ENCODE data around the gene IFT20. TPM values are rescaled to one million over a fixed set of nuclear protein-coding genes. Genes with fewer than 3 reads are reported as not detected.

The IFT20 gene
- total RNA-seq, 1 donor from 2014 or later: 33.3 TPM

- DNase-seq (no peak), ATAC-seq (no peak)
- intact Hi-C loops (cut with DNase I): no loop called here
- Histone ChIP-seq H3K4me3 (peak overlapping the region; percentile 99), H3K36me3 (peaks cover 67% of the 10 kb centered on the region), H3K27ac (peak overlapping the region; percentile 93), H3K4me1 (peaks cover 22% of the 10 kb centered on the region), H3K27me3 (no peaks in the 10 kb centered on the region), H3K9me3 (no peaks in the 10 kb centered on the region)
- no peak for TF ChIP-seq CTCF (IDR thresholded peaks at IDR 0.05)
Observed at GRCh38 chr17:28357901-28358197, 22.6 kb upstream of the IFT20 start.

GRCh38 chr17:28357061-28357900 lies 22.0 kb upstream of the IFT20 start, which contains the start of gene POLDIP2:
Gene POLDIP2, minus strand, starts transcription at chr17:28357527. Its CDS starts 79 bp downstream, at chr17:28357448.
- peak; percentile 8 for TF ChIP-seq CTCF (IDR thresholded peaks at IDR 0.05)
- intact Hi-C loops (cut with DNase I): no loop called here
- ATAC-seq (peak; percentile 99), DNase-seq (peak; percentile 97)
- Histone ChIP-seq H3K4me3 (peak within 1 kb of the TSS; percentile 99), H3K9me3 (no peaks in the 10 kb centered on the region), H3K36me3 (peaks cover 67% of the 10 kb centered on the region), H3K27me3 (no peaks in the 10 kb centered on the region), H3K27ac (peak within 1 kb of the TSS; percentile 93), H3K4me1 (peaks cover 22% of the 10 kb centered on the region)

GRCh38 chr17:28350271-28350670 lies 15.0 kb upstream of the IFT20 start:
- no peak for TF ChIP-seq CTCF (IDR thresholded peaks at IDR 0.05)
- intact Hi-C loops (cut with DNase I): no loop called here
- no peaks in the 10 kb centered on the region for H3K9me3 ChIP-seq
- no peak overlapping the region for H3K27ac ChIP-seq
- H3K4me1 ChIP-seq: peaks cover 15% of the 10 kb centered on the region
- H3K27me3 ChIP-seq: no peaks in the 10 kb centered on the region
- DNase-seq (peak; percentile 19), ATAC-seq (no peak)
- peaks cover 100% of the 10 kb centered on the region for H3K36me3 ChIP-seq
- no peak overlapping the region for H3K4me3 ChIP-seq

GRCh38 chr17:28348979-28349378 lies 13.7 kb upstream of the IFT20 start:
- intact Hi-C loops (cut with DNase I): no loop called here
- TF ChIP-seq CTCF (IDR thresholded peaks at IDR 0.05): no peak
- DNase-seq (peak; percentile 25), ATAC-seq (no peak)
- Histone ChIP-seq H3K27ac (no peak overlapping the region), H3K4me1 (peaks cover 15% of the 10 kb centered on the region), H3K9me3 (no peaks in the 10 kb centered on the region), H3K27me3 (no peaks in the 10 kb centered on the region), H3K4me3 (no peak overlapping the region), H3K36me3 (peaks cover 100% of the 10 kb centered on the region)

GRCh38 chr17:28347261-28347891 lies 12.1 kb upstream of the IFT20 start:
- DNase-seq: peak; percentile 60
- no peak for ATAC-seq
- Histone ChIP-seq H3K9me3 (no peaks in the 10 kb centered on the region), H3K27ac (peak overlapping the region; percentile 26), H3K27me3 (no peaks in the 10 kb centered on the region), H3K4me3 (no peak overlapping the region), H3K4me1 (peaks cover 15% of the 10 kb centered on the region), H3K36me3 (peaks cover 100% of the 10 kb centered on the region)
- no peak for TF ChIP-seq CTCF (IDR thresholded peaks at IDR 0.05)
- intact Hi-C loops (cut with DNase I): no loop called here
